ENCODE results near the gene HSPB7.
"Not testable (repeated sequence)": the region's sequence is repeated elsewhere in the genome, so short reads cannot be mapped to it uniquely, and the experiment has no call there.

Gene HSPB7

GRCh38 chr1:16020878-16021277, 3.0 kb upstream of the HSPB7 start:
- not testable (repeated sequence) for FAIRE-seq

GRCh38 chr1:16020325-16020724, 2.5 kb upstream of the HSPB7 start:
- FAIRE-seq: no peak

- FAIRE-seq: no peak
Measured at GRCh38 chr1:16019644-16020277, 1.9 kb upstream of the HSPB7 start.

GRCh38 chr1:16018749-16019643, 1.2 kb upstream of the HSPB7 start:
- FAIRE-seq: no peak

GRCh38 chr1:16018308-16018707, 465 bp upstream of the HSPB7 start:
- no peak for FAIRE-seq

- FAIRE-seq: no peak
Measured at GRCh38 chr1:16017076-16017460, 775 bp downstream of the HSPB7 start.

GRCh38 chr1:16015960-16016901, 1.6 kb downstream of the HSPB7 start:
- FAIRE-seq: no peak

GRCh38 chr1:16015491-16015890, 2.4 kb downstream of the HSPB7 start:
- no peak for FAIRE-seq

- no peak for FAIRE-seq
Measured at GRCh38 chr1:16014509-16015482, 3.0 kb downstream of the HSPB7 start.

GRCh38 chr1:16013908-16014258, 4.0 kb downstream of the HSPB7 start:
- FAIRE-seq: no peak

- FAIRE-seq: no peak
Measured at GRCh38 chr1:16013220-16013907, 4.5 kb downstream of the HSPB7 start.

GRCh38 chr1:16012590-16013219, 5.1 kb downstream of the HSPB7 start:
- no peak for FAIRE-seq

- no peak for FAIRE-seq
Measured at GRCh38 chr1:16011936-16012589, 5.8 kb downstream of the HSPB7 start.

GRCh38 chr1:16010837-16011236, 7.0 kb downstream of the HSPB7 start:
- FAIRE-seq: no peak

GRCh38 chr1:16009678-16010077, 8.2 kb downstream of the HSPB7 start:
- no peak for FAIRE-seq

GRCh38 chr1:16009030-16009460, 8.8 kb downstream of the HSPB7 start:
- FAIRE-seq: no peak

- FAIRE-seq: no peak
Measured at GRCh38 chr1:16007671-16008341, 10.0 kb downstream of the HSPB7 start.

GRCh38 chr1:16006552-16007485, 11.0 kb downstream of the HSPB7 start:
- FAIRE-seq: no peak

Measured in endometrium (tissue), 2 donors.